Measurements from ENCODE around the gene TTC3.

DNA sequence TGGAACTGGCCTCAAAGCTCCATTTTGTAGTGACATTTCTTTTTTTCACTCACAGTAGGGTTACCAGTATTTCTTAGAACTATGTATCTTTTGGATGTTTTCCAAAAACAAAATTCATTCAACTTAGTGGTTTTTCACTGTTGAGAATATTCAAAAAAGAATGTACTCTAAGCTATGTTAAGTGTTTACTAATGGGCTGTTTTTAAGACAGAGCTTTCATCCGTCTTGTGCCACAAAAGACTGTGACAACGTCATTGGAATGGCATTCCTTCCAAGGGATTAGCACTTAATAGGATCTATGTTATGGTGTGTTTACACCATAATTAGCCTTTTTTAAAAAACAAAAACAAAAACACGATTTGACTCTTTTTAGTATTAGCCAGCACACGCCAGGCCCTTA lies 66.8 kb downstream of the TTC3 start:
- no peak for TF ChIP-seq ZSCAN29 (IDR thresholded peaks at IDR 0.05)
- TF ChIP-seq NR2C2 (IDR thresholded peaks at IDR 0.05; ENCODE audit: borderline replicate concordance, control insufficient read depth, insufficient read length, low read depth) = no peak
- TF ChIP-seq CTCF (IDR thresholded peaks at IDR 0.05 in 2 of 3, conservative IDR thresholded peaks at IDR 0.05 in 1 of 3; ENCODE audit: control insufficient read depth in 2 of 3, extremely low read depth in 1 of 3, insufficient read depth in 1 of 3, low read depth in 3 of 3, low read length in 3 of 3) = no peak
- no peak for TF ChIP-seq EP300 (IDR thresholded peaks at IDR 0.05; ENCODE audit: borderline replicate concordance in 1 of 2, control insufficient read depth in 1 of 2, low read depth in 2 of 2, low read length in 2 of 2)
- TF ChIP-seq ETV6 (conservative IDR thresholded peaks at IDR 0.05 in 1 of 2, IDR thresholded peaks at IDR 0.05 in 1 of 2; ENCODE audit: borderline replicate concordance in 1 of 2, low read depth in 1 of 2) = no peak
- TF ChIP-seq HDAC2 (IDR thresholded peaks at IDR 0.05) = no peak
- TF ChIP-seq JUND (IDR thresholded peaks at IDR 0.05; ENCODE audit: low read depth, low read length) = no peak
- TF ChIP-seq, protein P1, sequence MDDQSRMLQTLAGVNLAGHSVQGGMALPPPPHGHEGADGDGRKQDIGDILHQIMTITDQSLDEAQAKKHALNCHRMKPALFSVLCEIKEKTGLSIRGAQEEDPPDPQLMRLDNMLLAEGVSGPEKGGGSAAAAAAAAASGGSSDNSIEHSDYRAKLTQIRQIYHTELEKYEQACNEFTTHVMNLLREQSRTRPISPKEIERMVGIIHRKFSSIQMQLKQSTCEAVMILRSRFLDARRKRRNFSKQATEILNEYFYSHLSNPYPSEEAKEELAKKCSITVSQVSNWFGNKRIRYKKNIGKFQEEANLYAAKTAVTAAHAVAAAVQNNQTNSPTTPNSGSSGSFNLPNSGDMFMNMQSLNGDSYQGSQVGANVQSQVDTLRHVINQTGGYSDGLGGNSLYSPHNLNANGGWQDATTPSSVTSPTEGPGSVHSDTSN (IDR thresholded peaks at IDR 0.05; ENCODE audit: insufficient replicate concordance, low read depth, low read length) = no peak

Data from GM12878 (cell line).